ENCODE results near the gene TRIM26. TPM values are rescaled to one million over a fixed set of nuclear protein-coding genes. Genes with fewer than 3 reads are reported as not detected.

TRIM26 gene
- total and polyA plus RNA-seq, 2 experiments from 2014 or later: 11.0 to 38.0 TPM

- TF ChIP-seq, protein P1, sequence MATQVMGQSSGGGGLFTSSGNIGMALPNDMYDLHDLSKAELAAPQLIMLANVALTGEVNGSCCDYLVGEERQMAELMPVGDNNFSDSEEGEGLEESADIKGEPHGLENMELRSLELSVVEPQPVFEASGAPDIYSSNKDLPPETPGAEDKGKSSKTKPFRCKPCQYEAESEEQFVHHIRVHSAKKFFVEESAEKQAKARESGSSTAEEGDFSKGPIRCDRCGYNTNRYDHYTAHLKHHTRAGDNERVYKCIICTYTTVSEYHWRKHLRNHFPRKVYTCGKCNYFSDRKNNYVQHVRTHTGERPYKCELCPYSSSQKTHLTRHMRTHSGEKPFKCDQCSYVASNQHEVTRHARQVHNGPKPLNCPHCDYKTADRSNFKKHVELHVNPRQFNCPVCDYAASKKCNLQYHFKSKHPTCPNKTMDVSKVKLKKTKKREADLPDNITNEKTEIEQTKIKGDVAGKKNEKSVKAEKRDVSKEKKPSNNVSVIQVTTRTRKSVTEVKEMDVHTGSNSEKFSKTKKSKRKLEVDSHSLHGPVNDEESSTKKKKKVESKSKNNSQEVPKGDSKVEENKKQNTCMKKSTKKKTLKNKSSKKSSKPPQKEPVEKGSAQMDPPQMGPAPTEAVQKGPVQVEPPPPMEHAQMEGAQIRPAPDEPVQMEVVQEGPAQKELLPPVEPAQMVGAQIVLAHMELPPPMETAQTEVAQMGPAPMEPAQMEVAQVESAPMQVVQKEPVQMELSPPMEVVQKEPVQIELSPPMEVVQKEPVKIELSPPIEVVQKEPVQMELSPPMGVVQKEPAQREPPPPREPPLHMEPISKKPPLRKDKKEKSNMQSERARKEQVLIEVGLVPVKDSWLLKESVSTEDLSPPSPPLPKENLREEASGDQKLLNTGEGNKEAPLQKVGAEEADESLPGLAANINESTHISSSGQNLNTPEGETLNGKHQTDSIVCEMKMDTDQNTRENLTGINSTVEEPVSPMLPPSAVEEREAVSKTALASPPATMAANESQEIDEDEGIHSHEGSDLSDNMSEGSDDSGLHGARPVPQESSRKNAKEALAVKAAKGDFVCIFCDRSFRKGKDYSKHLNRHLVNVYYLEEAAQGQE (IDR thresholded peaks at IDR 0.05; ENCODE audit: unreplicated experiment): no peak
- TF ChIP-seq EZH2 (IDR thresholded peaks at IDR 0.05; ENCODE audit: low read depth, unreplicated experiment) (no peak), NANOG (IDR thresholded peaks at IDR 0.05; ENCODE audit: borderline replicate concordance) (no peak), ZNF114 (CRISPR knock-in tag; IDR thresholded peaks at IDR 0.05) (no peak)
Measured at GRCh38 chr6:30135147-30135546, 78.1 kb downstream of the TRIM26 start (continued).

Other genes with a start within 250 kb of the TRIM26 start
- 28.1 and 30.1 TPM in 2 replicates for gene POLR1H, start 152.1 kb downstream of the TRIM26 start, total RNA-seq (2014; rRNA removed; shearing (Covaris generic))
- gene POLR1H, start 152.1 kb downstream of the TRIM26 start, polyA plus RNA-seq (2016; fragmentation: Nextera tagmentation; extraction: Ambion mirVana): 89.4 and 93.6 TPM in 2 replicates
- 19.2 and 19.6 TPM in 2 replicates for gene PPP1R11, start 146.2 kb downstream of the TRIM26 start, total RNA-seq (2014; rRNA removed; shearing (Covaris generic))
- 26.6 and 27.3 TPM in 2 replicates for gene PPP1R11, start 146.2 kb downstream of the TRIM26 start, polyA plus RNA-seq (2016; fragmentation: Nextera tagmentation; extraction: Ambion mirVana)
- gene RNF39, start 137.6 kb downstream of the TRIM26 start, total RNA-seq (2014; rRNA removed; shearing (Covaris generic)): 0.85 and 0.94 TPM in 2 replicates
- gene RNF39, start 137.6 kb downstream of the TRIM26 start, polyA plus RNA-seq (2016; fragmentation: Nextera tagmentation; extraction: Ambion mirVana): 0.50 and 1.1 TPM in 2 replicates
- gene TRIM31, start 100.3 kb downstream of the TRIM26 start, total RNA-seq (2014; rRNA removed; shearing (Covaris generic)): not detected in 2 replicates
- 0.10 and 0.26 TPM in 2 replicates for gene TRIM31, start 100.3 kb downstream of the TRIM26 start, polyA plus RNA-seq (2016; fragmentation: Nextera tagmentation; extraction: Ambion mirVana)
- gene TRIM40, start 77.3 kb downstream of the TRIM26 start, total RNA-seq (2014; rRNA removed; shearing (Covaris generic)): not detected in 2 replicates
- not detected in 2 replicates for gene TRIM40, start 77.3 kb downstream of the TRIM26 start, polyA plus RNA-seq (2016; fragmentation: Nextera tagmentation; extraction: Ambion mirVana)
- 0.31 TPM in 1 of 2 replicates, not detected in the other for gene TRIM10, start 52.2 kb downstream of the TRIM26 start, total RNA-seq (2014; rRNA removed; shearing (Covaris generic))
- gene TRIM10, start 52.2 kb downstream of the TRIM26 start, polyA plus RNA-seq (2016; fragmentation: Nextera tagmentation; extraction: Ambion mirVana): not detected in 2 replicates
- gene TRIM15, start 49.9 kb downstream of the TRIM26 start, total RNA-seq (2014; rRNA removed; shearing (Covaris generic)): 0.23 and 1.0 TPM in 2 replicates
- gene TRIM15, start 49.9 kb downstream of the TRIM26 start, polyA plus RNA-seq (2016; fragmentation: Nextera tagmentation; extraction: Ambion mirVana): 0.21 and 0.26 TPM in 2 replicates
- gene TRIM39, start 113.5 kb upstream of the TRIM26 start, total RNA-seq (2014; rRNA removed; shearing (Covaris generic)): 14.6 and 19.2 TPM in 2 replicates
- 5.4 and 5.9 TPM in 2 replicates for gene TRIM39, start 113.5 kb upstream of the TRIM26 start, polyA plus RNA-seq (2016; fragmentation: Nextera tagmentation; extraction: Ambion mirVana)
- 63.7 and 79.3 TPM in 2 replicates for gene RPP21, start 131.8 kb upstream of the TRIM26 start, total RNA-seq (2014; rRNA removed; shearing (Covaris generic))
- gene RPP21, start 131.8 kb upstream of the TRIM26 start, polyA plus RNA-seq (2016; fragmentation: Nextera tagmentation; extraction: Ambion mirVana): 161 and 178 TPM in 2 replicates

All from GM23338 (cell line).